Neuron (in vitro differentiated cells): Measurements from ENCODE around the gene TAF4.

Experiments used
- H2AFZ ChIP-seq: one replicate; pipeline ENCODE4 v1.6.1; 2013; ENCODE audit warnings: low read depth, mild to moderate bottlenecking, inconsistent platforms, low read length, moderate library complexity
- H3K27me3 ChIP-seq: one replicate; pipeline ENCODE4 v1.6.1; 2013; ENCODE audit warnings: low read length; ENCODE audit not compliant: insufficient read depth
- H3K36me3 ChIP-seq: one replicate; pipeline ENCODE4 v1.6.1; 2013; ENCODE audit warnings: low read length; ENCODE audit not compliant: insufficient read depth
- H3K4me1 ChIP-seq: one replicate; pipeline ENCODE4 v1.6.1; 2013; ENCODE audit warnings: low read length; ENCODE audit not compliant: insufficient read depth
- H3K4me3 ChIP-seq: 2 replicates; pipeline ENCODE4 v1.5.1; 2013; ENCODE audit warnings: mild to moderate bottlenecking, low read length, moderate library complexity
- H3K9me3 ChIP-seq: one replicate; pipeline ENCODE4 v1.6.1; 2013; ENCODE audit warnings: low read length

Gene TAF4, protein sequence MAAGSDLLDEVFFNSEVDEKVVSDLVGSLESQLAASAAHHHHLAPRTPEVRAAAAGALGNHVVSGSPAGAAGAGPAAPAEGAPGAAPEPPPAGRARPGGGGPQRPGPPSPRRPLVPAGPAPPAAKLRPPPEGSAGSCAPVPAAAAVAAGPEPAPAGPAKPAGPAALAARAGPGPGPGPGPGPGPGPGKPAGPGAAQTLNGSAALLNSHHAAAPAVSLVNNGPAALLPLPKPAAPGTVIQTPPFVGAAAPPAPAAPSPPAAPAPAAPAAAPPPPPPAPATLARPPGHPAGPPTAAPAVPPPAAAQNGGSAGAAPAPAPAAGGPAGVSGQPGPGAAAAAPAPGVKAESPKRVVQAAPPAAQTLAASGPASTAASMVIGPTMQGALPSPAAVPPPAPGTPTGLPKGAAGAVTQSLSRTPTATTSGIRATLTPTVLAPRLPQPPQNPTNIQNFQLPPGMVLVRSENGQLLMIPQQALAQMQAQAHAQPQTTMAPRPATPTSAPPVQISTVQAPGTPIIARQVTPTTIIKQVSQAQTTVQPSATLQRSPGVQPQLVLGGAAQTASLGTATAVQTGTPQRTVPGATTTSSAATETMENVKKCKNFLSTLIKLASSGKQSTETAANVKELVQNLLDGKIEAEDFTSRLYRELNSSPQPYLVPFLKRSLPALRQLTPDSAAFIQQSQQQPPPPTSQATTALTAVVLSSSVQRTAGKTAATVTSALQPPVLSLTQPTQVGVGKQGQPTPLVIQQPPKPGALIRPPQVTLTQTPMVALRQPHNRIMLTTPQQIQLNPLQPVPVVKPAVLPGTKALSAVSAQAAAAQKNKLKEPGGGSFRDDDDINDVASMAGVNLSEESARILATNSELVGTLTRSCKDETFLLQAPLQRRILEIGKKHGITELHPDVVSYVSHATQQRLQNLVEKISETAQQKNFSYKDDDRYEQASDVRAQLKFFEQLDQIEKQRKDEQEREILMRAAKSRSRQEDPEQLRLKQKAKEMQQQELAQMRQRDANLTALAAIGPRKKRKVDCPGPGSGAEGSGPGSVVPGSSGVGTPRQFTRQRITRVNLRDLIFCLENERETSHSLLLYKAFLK

GRCh38 chr20:62065674-62066338 is at the start of gene TAF4:
Gene TAF4, minus strand, starts transcription at chr20:62065881. Its CDS starts 71 bp downstream, at chr20:62065810.
- peaks cover 35% of the 10 kb centered on the region for H3K4me1 ChIP-seq
- H3K36me3 ChIP-seq = peaks cover 8% of the 10 kb centered on the region
- H3K4me3 ChIP-seq = peak within 1 kb of the TSS; percentile 83
- no peaks in the 10 kb centered on the region for H3K9me3 ChIP-seq
- H2AFZ ChIP-seq = peak within 1 kb of the TSS; percentile 13
- H3K27me3 ChIP-seq = no peaks in the 10 kb centered on the region

GRCh38 chr20:62114894-62115293 is 49.2 kb upstream of the TAF4 start:
- H3K27me3 ChIP-seq = no peaks in the 10 kb centered on the region

DNA sequence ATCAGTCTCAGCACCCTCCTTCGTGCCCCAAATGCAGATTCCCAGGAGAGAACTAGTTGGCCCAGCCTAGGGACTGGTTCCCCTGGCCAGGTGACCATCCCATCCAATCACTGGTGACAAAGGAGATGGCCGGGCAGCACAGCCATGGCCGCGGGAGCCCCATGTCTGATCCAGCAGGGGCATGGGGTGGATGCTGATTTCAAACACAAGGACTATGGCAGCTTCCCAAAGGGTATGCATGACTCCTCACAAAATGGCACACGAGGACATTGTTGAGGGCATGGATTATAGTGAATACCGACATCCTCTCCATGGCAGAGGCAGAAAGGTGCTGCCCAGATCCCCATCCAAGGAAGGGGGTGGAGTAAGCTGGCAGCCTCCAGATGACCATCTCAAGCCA is 46.7 kb upstream of the TAF4 start:
- no peak overlapping the region for H2AFZ ChIP-seq
- peaks cover 22% of the 10 kb centered on the region for H3K9me3 ChIP-seq
- H3K4me3 ChIP-seq = no peak overlapping the region
- peaks cover 8% of the 10 kb centered on the region for H3K4me1 ChIP-seq
- H3K27me3 ChIP-seq = no peaks in the 10 kb centered on the region
- no peaks in the 10 kb centered on the region for H3K36me3 ChIP-seq

More at GRCh38 chr20:62114894-62115293, 49.2 kb upstream of the TAF4 start:
- no peaks in the 10 kb centered on the region for H3K36me3 ChIP-seq
- H3K9me3 ChIP-seq = peaks cover 15% of the 10 kb centered on the region
- H3K4me1 ChIP-seq = peaks cover 21% of the 10 kb centered on the region
- no peak overlapping the region for H3K4me3 ChIP-seq
- H2AFZ ChIP-seq = no peak overlapping the region

DNA sequence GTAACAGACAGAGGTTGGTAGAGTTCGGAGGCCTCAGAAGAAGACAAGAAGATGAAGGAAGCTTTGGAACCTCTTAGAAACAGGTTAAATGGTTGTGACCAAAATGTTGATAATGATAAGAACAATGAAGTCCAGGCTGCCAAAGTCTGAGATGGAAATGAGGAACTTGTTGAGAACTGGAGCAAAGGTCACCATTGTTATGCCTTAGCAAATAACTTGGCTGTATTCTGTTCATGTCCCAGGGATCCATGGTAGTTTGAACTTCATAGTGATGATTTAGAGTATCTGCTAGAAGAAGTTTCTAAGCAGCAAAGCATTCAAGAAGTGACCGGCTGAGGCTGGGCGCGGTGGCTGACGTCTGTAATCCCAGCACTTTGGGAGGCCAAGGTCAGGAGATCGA is 45.5 kb upstream of the TAF4 start:
- Histone ChIP-seq H3K9me3 (peaks cover 26% of the 10 kb centered on the region), H3K4me3 (no peak overlapping the region), H3K36me3 (no peaks in the 10 kb centered on the region), H3K4me1 (no peaks in the 10 kb centered on the region), H3K27me3 (no peaks in the 10 kb centered on the region), H2AFZ (no peak overlapping the region)

GRCh38 chr20:62105592-62105991 is 39.9 kb upstream of the TAF4 start:
- Histone ChIP-seq H3K9me3 (peaks cover 31% of the 10 kb centered on the region), H3K27me3 (no peaks in the 10 kb centered on the region), H3K4me3 (no peak overlapping the region), H3K4me1 (no peaks in the 10 kb centered on the region), H2AFZ (no peak overlapping the region), H3K36me3 (no peaks in the 10 kb centered on the region)

GRCh38 chr20:62104791-62105345 is 39.2 kb upstream of the TAF4 start:
- Histone ChIP-seq H3K36me3 (no peaks in the 10 kb centered on the region), H3K4me1 (no peaks in the 10 kb centered on the region), H3K27me3 (no peaks in the 10 kb centered on the region), H3K9me3 (peaks cover 28% of the 10 kb centered on the region), H2AFZ (no peak overlapping the region), H3K4me3 (no peak overlapping the region)

- no peak overlapping the region for H2AFZ ChIP-seq
- H3K4me3 ChIP-seq = no peak overlapping the region
- no peaks in the 10 kb centered on the region for H3K36me3 ChIP-seq
- peaks cover 31% of the 10 kb centered on the region for H3K9me3 ChIP-seq
- H3K27me3 ChIP-seq = no peaks in the 10 kb centered on the region
- no peaks in the 10 kb centered on the region for H3K4me1 ChIP-seq
Observed at GRCh38 chr20:62104234-62104789, 38.6 kb upstream of the TAF4 start.

DNA sequence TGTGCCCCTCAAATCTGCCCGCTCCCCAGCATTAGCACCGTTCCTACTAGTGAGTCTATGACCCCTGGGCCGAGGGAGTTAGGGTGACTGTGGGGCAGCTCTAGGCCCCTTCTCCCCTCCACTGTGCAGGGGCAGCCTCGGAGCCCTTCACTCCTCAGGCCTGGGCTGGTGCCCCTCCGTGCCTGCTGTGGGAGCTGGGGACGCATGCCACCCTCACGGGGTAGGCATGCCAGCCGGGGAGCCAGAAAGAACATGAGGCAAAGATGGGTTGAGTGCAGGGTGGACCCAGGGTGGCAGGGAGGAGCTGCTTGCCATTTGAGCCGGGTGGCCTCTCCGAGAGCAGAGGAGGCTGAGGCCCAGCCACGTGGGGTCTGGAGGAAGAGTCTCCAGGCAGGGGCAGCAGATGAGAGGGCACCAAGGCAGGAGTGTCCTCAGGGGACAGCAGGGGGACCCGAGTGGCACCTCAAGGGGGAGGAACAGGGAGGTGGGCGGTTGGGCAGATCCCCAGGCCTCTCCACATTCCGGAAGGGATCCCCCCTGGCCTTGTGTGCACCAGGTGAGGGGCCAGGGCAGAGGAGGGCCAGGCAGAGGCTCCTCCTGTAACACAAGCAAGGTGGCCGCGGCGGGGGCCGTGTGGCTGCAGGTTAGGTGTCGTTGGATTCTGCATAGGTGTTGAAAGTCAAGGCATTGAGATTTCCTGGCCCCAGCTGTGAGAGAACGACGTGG is 38.0 kb upstream of the TAF4 start:
- no peak overlapping the region for H2AFZ ChIP-seq
- H3K4me3 ChIP-seq = no peak overlapping the region
- H3K4me1 ChIP-seq = no peaks in the 10 kb centered on the region
- H3K27me3 ChIP-seq = no peaks in the 10 kb centered on the region
- no peaks in the 10 kb centered on the region for H3K36me3 ChIP-seq
- peaks cover 28% of the 10 kb centered on the region for H3K9me3 ChIP-seq

DNA sequence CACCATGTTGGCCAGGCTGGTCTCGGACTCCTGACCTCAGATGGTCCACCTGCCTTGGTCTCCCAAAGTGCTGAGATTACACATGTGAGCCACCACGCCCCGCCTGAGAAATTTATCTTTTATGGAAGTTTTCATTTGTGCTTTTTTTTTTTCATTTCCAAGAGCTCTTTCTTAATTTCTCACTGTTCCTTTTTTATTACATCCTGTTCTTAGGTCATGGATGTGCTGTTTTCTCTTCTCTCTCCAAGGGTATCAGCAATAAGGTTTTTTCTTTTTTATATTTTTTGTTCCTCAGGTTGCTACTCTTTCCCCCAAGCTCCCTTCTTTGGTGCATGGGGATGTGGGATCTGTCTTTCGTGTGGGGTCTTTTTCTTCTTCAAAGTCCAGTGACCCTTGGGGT is 35.4 kb upstream of the TAF4 start:
- Histone ChIP-seq H3K9me3 (peaks cover 21% of the 10 kb centered on the region), H2AFZ (no peak overlapping the region), H3K4me3 (no peak overlapping the region), H3K4me1 (no peaks in the 10 kb centered on the region), H3K27me3 (no peaks in the 10 kb centered on the region), H3K36me3 (no peaks in the 10 kb centered on the region)

DNA sequence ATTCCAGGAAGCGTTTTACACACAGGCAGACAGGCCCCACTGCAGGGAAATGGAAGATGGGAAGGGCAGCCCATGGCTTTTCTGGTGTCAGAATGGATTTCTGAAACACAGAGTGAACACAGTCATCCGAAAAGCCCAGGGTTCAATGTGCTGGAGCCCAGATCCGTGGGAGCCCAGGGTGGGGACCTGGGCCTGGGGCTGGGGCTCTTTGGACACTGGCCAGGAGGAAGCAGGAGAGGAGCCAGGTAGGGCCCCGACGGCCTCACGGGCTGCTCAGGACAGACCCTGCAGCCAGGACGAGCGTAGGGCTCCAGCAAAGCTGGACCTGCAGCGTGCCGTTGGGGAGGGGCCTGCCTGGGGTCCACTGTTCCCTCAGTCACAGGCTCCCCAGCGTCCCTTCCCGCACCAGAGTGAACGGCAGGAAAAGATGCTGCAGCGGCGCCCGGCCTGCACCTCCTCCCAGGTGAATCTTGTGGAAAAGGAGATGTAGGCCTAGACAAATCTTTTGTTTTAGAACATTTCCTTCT is 32.3 kb upstream of the TAF4 start:
- Histone ChIP-seq H3K36me3 (no peaks in the 10 kb centered on the region), H3K27me3 (no peaks in the 10 kb centered on the region), H2AFZ (no peak overlapping the region), H3K4me1 (no peaks in the 10 kb centered on the region), H3K4me3 (no peak overlapping the region), H3K9me3 (peaks cover 11% of the 10 kb centered on the region)

DNA sequence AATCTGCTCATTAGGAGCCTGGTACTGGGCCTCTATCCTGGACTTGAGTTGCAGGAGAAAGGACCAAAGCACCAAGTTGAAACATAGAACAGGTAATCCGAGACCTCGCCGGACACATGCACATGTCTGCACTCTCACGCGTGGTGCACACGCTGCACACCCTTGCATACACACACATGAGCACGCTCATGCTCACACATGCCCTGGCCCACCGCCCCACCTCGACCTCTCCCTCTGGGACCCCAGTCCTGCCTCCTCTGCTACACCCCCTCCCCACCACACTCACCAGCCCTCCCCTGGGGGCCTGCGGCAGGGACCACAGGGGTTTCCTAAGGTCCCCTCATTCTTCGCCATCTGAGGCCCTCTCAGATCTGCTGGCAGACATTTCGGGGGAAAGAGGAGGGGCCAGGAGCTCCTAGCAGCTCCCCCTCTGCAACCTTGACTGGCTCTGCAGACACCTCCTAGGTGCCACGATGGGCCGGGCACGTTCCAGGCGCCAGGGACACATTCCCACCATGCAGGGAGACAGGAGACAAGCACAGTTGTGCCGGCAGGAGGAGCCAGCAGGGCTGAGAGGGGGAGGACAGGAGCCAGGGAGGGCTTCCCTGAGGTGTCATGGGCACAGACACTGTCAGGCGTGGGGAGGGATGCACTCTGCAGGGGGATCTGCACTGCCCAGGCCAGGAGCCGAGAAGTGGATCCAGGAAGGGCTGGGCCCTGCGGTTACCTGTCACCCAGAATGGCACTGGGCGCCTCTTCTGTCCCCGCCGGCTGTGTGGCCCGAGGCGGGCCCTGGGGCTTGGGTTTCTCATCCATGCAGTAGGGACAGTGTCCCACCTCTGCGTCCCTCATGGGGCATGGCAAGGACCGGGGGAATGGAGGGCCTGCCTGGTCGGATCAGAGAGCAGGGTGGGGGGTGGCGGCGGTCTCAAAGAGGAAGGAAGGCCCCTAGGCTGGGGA is 31.0 kb upstream of the TAF4 start:
- Histone ChIP-seq H3K27me3 (no peaks in the 10 kb centered on the region), H3K4me1 (no peaks in the 10 kb centered on the region), H3K36me3 (no peaks in the 10 kb centered on the region), H3K4me3 (no peak overlapping the region), H2AFZ (no peak overlapping the region), H3K9me3 (peaks cover 6% of the 10 kb centered on the region)
